NCI-H1930 (cell line): ENCODE data around the gene C2CD2.
"Not testable (repeated sequence)": the region's sequence is repeated elsewhere in the genome, so short reads cannot be mapped to it uniquely, and the experiment has no call there.

Experiments
- DNase-seq, 2 experiments: peaks; one replicate each; lab custom pipeline; 2025; lab: John Stamatoyannopoulos, UW

Gene C2CD2

GRCh38 chr21:41975391-41976272, 21.8 kb upstream of the C2CD2 start:
- DNase-seq = no peak

GRCh38 chr21:41974752-41975053, 20.9 kb upstream of the C2CD2 start:
- no peak for DNase-seq

- no peak for DNase-seq
Observed at GRCh38 chr21:41973861-41974751, 20.3 kb upstream of the C2CD2 start.

GRCh38 chr21:41973427-41973831, 19.6 kb upstream of the C2CD2 start:
- no peak for DNase-seq

GRCh38 chr21:41972511-41973205, 18.8 kb upstream of the C2CD2 start:
- no peak for DNase-seq

GRCh38 chr21:41971891-41972290, 18.1 kb upstream of the C2CD2 start:
- no peak for DNase-seq

- DNase-seq = no peak
Observed at GRCh38 chr21:41970751-41971653, 17.2 kb upstream of the C2CD2 start.

GRCh38 chr21:41970106-41970391, 16.2 kb upstream of the C2CD2 start:
- DNase-seq = no peak

GRCh38 chr21:41967708-41968107, 13.9 kb upstream of the C2CD2 start:
- no peak for DNase-seq

GRCh38 chr21:41966872-41967621, 13.2 kb upstream of the C2CD2 start:
- no peak for DNase-seq

GRCh38 chr21:41966041-41966833, 12.4 kb upstream of the C2CD2 start:
- no peak for DNase-seq

- no peak for DNase-seq
Observed at GRCh38 chr21:41965461-41966013, 11.7 kb upstream of the C2CD2 start.

- no peak for DNase-seq
Observed at GRCh38 chr21:41965045-41965444, 11.2 kb upstream of the C2CD2 start.

GRCh38 chr21:41964171-41964570, 10.4 kb upstream of the C2CD2 start:
- no peak for DNase-seq

- no peak for DNase-seq
Observed at GRCh38 chr21:41962425-41962966, 8.7 kb upstream of the C2CD2 start.

GRCh38 chr21:41961753-41962152, 7.9 kb upstream of the C2CD2 start:
- no peak for DNase-seq

GRCh38 chr21:41961282-41961701, 7.5 kb upstream of the C2CD2 start:
- no peak for DNase-seq

- DNase-seq = no peak
Observed at GRCh38 chr21:41960386-41960785, 6.6 kb upstream of the C2CD2 start.

- not testable (repeated sequence) for DNase-seq
Observed at GRCh38 chr21:41959697-41960096, 5.9 kb upstream of the C2CD2 start.
